CD14-positive monocyte (primary cell): ENCODE results near the gene LRRFIP1. TPM values are rescaled to one million over a fixed set of nuclear protein-coding genes. Genes with fewer than 3 reads are reported as not detected.
"Not testable (repeated sequence)": the region's sequence is repeated elsewhere in the genome, so short reads cannot be mapped to it uniquely, and the experiment has no call there.

Experiments used
- DNase-seq, 3 donors: peaks; one replicate each; pipeline ENCODE4 v3.0.0-alpha.2; 2011 to 2022
- H2AFZ ChIP-seq: 2 replicates; pipeline ENCODE4 v1.6.0; 2012; ENCODE audit warnings: mild to moderate bottlenecking, low read depth, low read length, inconsistent platforms; ENCODE audit not compliant: insufficient read depth, poor library complexity, severe bottlenecking
- H3K27ac ChIP-seq, 2 donors: 1 replicate in 1 of 2; 2 replicates in 1 of 2; pipeline ENCODE4 v1.5.1; 2012 to 2013; ENCODE audit warnings: low read length in 2 of 2, control low read depth in 1 of 2, inconsistent platforms in 1 of 2, low read depth in 1 of 2, mild to moderate bottlenecking in 1 of 2
- H3K27me3 ChIP-seq, 2 donors: one replicate each; pipeline versions ENCODE4 v1.6.0 to v1.6.1; 2011 to 2013; ENCODE audit warnings: low read length in 2 of 2; ENCODE audit not compliant: control insufficient read depth in 2 of 2, insufficient read depth in 2 of 2
- H3K36me3 ChIP-seq, 2 donors: replicated peaks in 1 of 2; 1 replicate in 1 of 2; 2 replicates in 1 of 2; pipeline versions ENCODE4 v1.5.1 to v1.6.1; 2012 to 2013; ENCODE audit warnings: low read length in 2 of 2, control low read depth in 1 of 2, inconsistent platforms in 1 of 2, mild to moderate bottlenecking in 1 of 2; ENCODE audit not compliant: insufficient read depth in 2 of 2, control insufficient read depth in 1 of 2
- H3K4me1 ChIP-seq, 2 donors: 1 replicate in 1 of 2; 2 replicates in 1 of 2; pipeline versions ENCODE4 v1.5.1 to v1.6.1; 2012 to 2013; ENCODE audit warnings: low read length in 2 of 2, control low read depth in 1 of 2, inconsistent platforms in 1 of 2, mild to moderate bottlenecking in 1 of 2, moderate library complexity in 1 of 2; ENCODE audit not compliant: insufficient read depth in 2 of 2, control insufficient read depth in 1 of 2
- H3K4me2 ChIP-seq: replicated peaks from 2 replicates; pipeline ENCODE3; 2012; ENCODE audit warnings: low read length, moderate library complexity, mild to moderate bottlenecking; ENCODE audit not compliant: poor library complexity, severe bottlenecking; ENCODE audit errors: extremely low read depth
- H3K4me3 ChIP-seq, 3 experiments: fragments of 200-600 bp in 1 of 3; sonication (generic) in 1 of 3; replicated peaks in 1 of 3; 1 replicate in 2 of 3; 2 replicates in 1 of 3; pipeline ENCODE4 v1.5.1; 2011 to 2013; ENCODE audit warnings: low read length in 3 of 3, mild to moderate bottlenecking in 3 of 3, control low read depth in 2 of 3, low read depth in 2 of 3, inconsistent platforms in 1 of 3, moderate library complexity in 1 of 3
- H3K79me2 ChIP-seq: 2 replicates; pipeline ENCODE4 v1.6.0; 2012; ENCODE audit warnings: mild to moderate bottlenecking, control low read depth, inconsistent platforms, low read length, moderate library complexity; ENCODE audit not compliant: insufficient read depth
- H3K9ac ChIP-seq: 2 replicates; pipeline ENCODE4 v1.6.0; 2017; ENCODE audit warnings: low read length, mild to moderate bottlenecking; ENCODE audit not compliant: insufficient read depth, poor library complexity, severe bottlenecking
- H3K9me3 ChIP-seq, 2 donors: replicated peaks in 1 of 2; 1 replicate in 1 of 2; 2 replicates in 1 of 2; pipeline versions ENCODE4 v1.5.1 to v1.6.1; 2012 to 2013; ENCODE audit warnings: low read length in 2 of 2, control low read depth in 1 of 2; ENCODE audit not compliant: control insufficient read depth in 1 of 2, insufficient read depth in 1 of 2
- H4K20me1 ChIP-seq: 2 replicates; pipeline ENCODE4 v1.6.0; 2012; ENCODE audit warnings: mild to moderate bottlenecking, low read length, control low read depth, moderate library complexity; ENCODE audit not compliant: insufficient read depth
- H3K27ac Mint-ChIP-seq, 7 donors: one replicate each; pipeline ENCODE4 v1.8.0; 2020; ENCODE audit warnings: mild to moderate bottlenecking in 7 of 7, mixed read lengths in 7 of 7, moderate library complexity in 6 of 7, inconsistent platforms in 2 of 7
- H3K27me3 Mint-ChIP-seq, 3 donors: one replicate each; pipeline ENCODE4 v1.8.0; 2021 to 2022; ENCODE audit warnings: low read depth in 3 of 3, mild to moderate bottlenecking in 3 of 3, mixed read lengths in 3 of 3, moderate library complexity in 3 of 3, inconsistent platforms in 1 of 3
- H3K36me3 Mint-ChIP-seq, 2 donors: one replicate each; pipeline ENCODE4 v1.8.0; 2020; ENCODE audit warnings: mixed read lengths in 2 of 2, inconsistent platforms in 1 of 2, mild to moderate bottlenecking in 1 of 2
- H3K4me1 Mint-ChIP-seq: one replicate; pipeline ENCODE4 v1.8.0; 2020; ENCODE audit warnings: mild to moderate bottlenecking, mixed read lengths
- H3K4me3 Mint-ChIP-seq, 2 donors: one replicate each; pipeline ENCODE4 v1.8.0; 2020; ENCODE audit warnings: mild to moderate bottlenecking in 2 of 2, mixed read lengths in 2 of 2, moderate library complexity in 1 of 2
- H3K9me3 Mint-ChIP-seq, 7 donors: one replicate each; pipeline ENCODE4 v1.8.0; 2020 to 2022; ENCODE audit warnings: mixed read lengths in 7 of 7, mild to moderate bottlenecking in 6 of 7, moderate library complexity in 6 of 7, inconsistent platforms in 2 of 7
- WGBS: methylation state at CpG from one replicate; pipeline ENCODE4 v1.1.5; 2013; ENCODE audit warnings: missing lambda C conversion rate; ENCODE audit not compliant: insufficient coverage; 5-methylcytosine and 5-hydroxymethylcytosine counted together
- intact Hi-C, 2 donors: fragments of 100-400 bp; cut with micrococcal nuclease; formaldehyde crosslinking; loops; one replicate each; pipeline versions ENCODE4 v1.15.0 to v1.15.1; 2023
- polyA plus RNA-seq, 3 donors: library from polyadenylated mRNA; depleted of rRNA in 1 of 3; unstranded in 2 of 3; stranded (reverse) in 1 of 3; fragments of 300-500 nt in 2 of 3; fragments of >200 nt in 1 of 3; fragmentation: Illumina TruSeq in 2 of 3; gene quantifications; 1 replicate in 2 of 3; 2 replicates in 1 of 3; pipeline ENCODE4 v1.2.3, GENCODE V29; 2012 to 2021
- TF ChIP-seq, protein P1 (sequence below): fragments of 200-600 bp; IDR thresholded peaks from one replicate; pipeline ENCODE4 v1.8.0; 2022; ENCODE audit warnings: antibody characterized with exemption, mild to moderate bottlenecking

The LRRFIP1 gene
- polyA plus RNA-seq, 3 donors = 67.3 to 148 (median 98.3) TPM

- peak overlapping the region in 2 of 7 donors; percentile 15 to 50 for H3K27ac Mint-ChIP-seq
- Histone ChIP-seq H3K27ac (no peak overlapping the region), H3K4me1 (no peaks in the 10 kb centered on the region), H3K4me3 (no peak overlapping the region), H2AFZ (no peak overlapping the region), H3K27me3 (no peaks in the 10 kb centered on the region), H3K79me2 (peaks cover 75% of the 10 kb centered on the region), H3K4me2 (no peak overlapping the region), H4K20me1 (peaks cover 99% of the 10 kb centered on the region), H3K36me3 (peaks cover 75 to 85% of the 10 kb centered on the region in 2 donors), H3K9ac (no peak overlapping the region), H3K9me3 (peaks cover 0 to 3% of the 10 kb centered on the region in 2 donors)
- peaks cover 6% of the 10 kb centered on the region for H3K4me1 Mint-ChIP-seq
- DNase-seq = no peak
- H3K36me3 Mint-ChIP-seq = peaks cover 69 to 86% of the 10 kb centered on the region in 2 donors
- TF ChIP-seq, protein P1, sequence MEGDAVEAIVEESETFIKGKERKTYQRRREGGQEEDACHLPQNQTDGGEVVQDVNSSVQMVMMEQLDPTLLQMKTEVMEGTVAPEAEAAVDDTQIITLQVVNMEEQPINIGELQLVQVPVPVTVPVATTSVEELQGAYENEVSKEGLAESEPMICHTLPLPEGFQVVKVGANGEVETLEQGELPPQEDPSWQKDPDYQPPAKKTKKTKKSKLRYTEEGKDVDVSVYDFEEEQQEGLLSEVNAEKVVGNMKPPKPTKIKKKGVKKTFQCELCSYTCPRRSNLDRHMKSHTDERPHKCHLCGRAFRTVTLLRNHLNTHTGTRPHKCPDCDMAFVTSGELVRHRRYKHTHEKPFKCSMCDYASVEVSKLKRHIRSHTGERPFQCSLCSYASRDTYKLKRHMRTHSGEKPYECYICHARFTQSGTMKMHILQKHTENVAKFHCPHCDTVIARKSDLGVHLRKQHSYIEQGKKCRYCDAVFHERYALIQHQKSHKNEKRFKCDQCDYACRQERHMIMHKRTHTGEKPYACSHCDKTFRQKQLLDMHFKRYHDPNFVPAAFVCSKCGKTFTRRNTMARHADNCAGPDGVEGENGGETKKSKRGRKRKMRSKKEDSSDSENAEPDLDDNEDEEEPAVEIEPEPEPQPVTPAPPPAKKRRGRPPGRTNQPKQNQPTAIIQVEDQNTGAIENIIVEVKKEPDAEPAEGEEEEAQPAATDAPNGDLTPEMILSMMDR = no peak
- peaks cover 0 to 3% (median 0%) of the 10 kb centered on the region in 7 donors for H3K9me3 Mint-ChIP-seq
- H3K4me3 Mint-ChIP-seq = no peak overlapping the region
- WGBS = 90% methylated on average over 2 of the region's 11 CpGs
- intact Hi-C loops = loop anchor here (5.0 kb wide), 3 partner anchors 77 to 237 kb away; no protein-coding TSS in a partner anchor
- peaks cover 0 to 3% (median 0%) of the 10 kb centered on the region in 3 donors for H3K27me3 Mint-ChIP-seq
Measured at GRCh38 chr2:237749002-237749401, 121.6 kb downstream of the LRRFIP1 start.

- Histone ChIP-seq H3K4me3 (no peak overlapping the region), H4K20me1 (peaks cover 99% of the 10 kb centered on the region), H3K27ac (no peak overlapping the region), H3K9me3 (peaks cover 0 to 3% of the 10 kb centered on the region in 2 donors), H2AFZ (no peak overlapping the region), H3K36me3 (peaks cover 79 to 90% of the 10 kb centered on the region in 2 donors), H3K4me2 (no peak overlapping the region), H3K79me2 (peaks cover 67% of the 10 kb centered on the region), H3K27me3 (no peaks in the 10 kb centered on the region), H3K4me1 (no peaks in the 10 kb centered on the region), H3K9ac (no peak overlapping the region)
- intact Hi-C loops = loop anchor here (5.0 kb wide), 3 partner anchors 78 to 238 kb away; no protein-coding TSS in a partner anchor
- peaks cover 2% of the 10 kb centered on the region for H3K4me1 Mint-ChIP-seq
- peaks cover 79 to 92% of the 10 kb centered on the region in 2 donors for H3K36me3 Mint-ChIP-seq
- H3K9me3 Mint-ChIP-seq = peaks cover 0 to 3% (median 0%) of the 10 kb centered on the region in 7 donors
- no peak overlapping the region for H3K4me3 Mint-ChIP-seq
- no peak for DNase-seq
- TF ChIP-seq, protein P1 = no peak
- peak overlapping the region in 2 of 7 donors; percentile 25 to 29 for H3K27ac Mint-ChIP-seq
- H3K27me3 Mint-ChIP-seq = peaks cover 0 to 3% (median 0%) of the 10 kb centered on the region in 3 donors
- WGBS = no CpG with 5 or more reads among the region's 2 CpGs
Measured at GRCh38 chr2:237749961-237750360, 122.6 kb downstream of the LRRFIP1 start.

DNA sequence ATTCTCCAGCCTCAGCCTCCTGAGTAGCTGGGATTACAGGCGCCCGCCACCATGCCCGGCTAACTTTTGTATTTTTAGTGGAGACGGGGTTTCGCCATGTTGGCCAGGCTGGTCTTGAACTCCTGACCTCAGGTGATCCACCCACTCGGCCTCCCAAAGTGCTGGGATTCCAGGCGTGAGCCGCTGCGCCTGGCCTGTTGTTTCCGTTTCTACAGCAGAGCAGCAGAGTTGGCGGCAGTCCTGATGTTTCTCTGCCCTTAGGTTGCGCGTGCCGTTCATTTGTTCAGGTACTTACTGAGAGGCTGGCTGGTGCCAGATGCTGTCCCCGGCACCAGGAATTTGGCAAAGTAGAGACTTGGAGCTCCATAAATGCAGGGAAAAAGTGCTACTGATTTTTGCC lies 123.1 kb downstream of the LRRFIP1 start:
- H3K4me1 ChIP-seq, H3K27ac ChIP-seq, H3K9me3 Mint-ChIP-seq, H3K4me3 ChIP-seq, H3K9me3 ChIP-seq, H3K4me2 ChIP-seq, H2AFZ ChIP-seq, H3K27me3 Mint-ChIP-seq, H3K27me3 ChIP-seq, H3K4me3 Mint-ChIP-seq, H3K9ac ChIP-seq, intact Hi-C loops, H3K4me1 Mint-ChIP-seq, DNase-seq: not testable (repeated sequence)
- Histone ChIP-seq H3K36me3 (peaks cover 83 to 95% of the 10 kb centered on the region in 2 donors), H4K20me1 (peaks cover 99% of the 10 kb centered on the region), H3K79me2 (peaks cover 65% of the 10 kb centered on the region)
- Mint-ChIP-seq H3K36me3 (peaks cover 84 to 94% of the 10 kb centered on the region in 2 donors), H3K27ac (peak overlapping the region in 1 of 7 donors; percentile 25)
- WGBS = 97% methylated on average over 15 of the region's 15 CpGs
